Neural progenitor cell (in vitro differentiated cells): ENCODE measurements around the gene PRSS22. TPM values are rescaled to one million over a fixed set of nuclear protein-coding genes. Genes with fewer than 3 reads are reported as not detected.
A peak's percentile ranks its signal among the peaks of the same experiment; 100 is the strongest.

Experiments
- DNase-seq: peaks from one replicate; pipeline ENCODE4 v3.0.0-alpha.2; 2016; ENCODE audit warnings: low spot score
- H2AFZ ChIP-seq: fragments of 200-600 bp; sonication (generic); replicated peaks from 2 replicates; pipeline ENCODE4 v1.6.1; 2016; ENCODE audit warnings: antibody characterized with exemption
- H3F3A ChIP-seq: fragments of 200-600 bp; sonication (generic); 2 replicates; pipeline ENCODE4 v1.6.1; 2016; ENCODE audit warnings: antibody characterized with exemption, low read depth
- H3K27ac ChIP-seq: fragments of 200-600 bp; sonication (generic); 2 replicates; pipeline ENCODE4 v1.5.1; 2016; ENCODE audit warnings: mild to moderate bottlenecking
- H3K27me3 ChIP-seq: fragments of 200-600 bp; sonication (generic); 2 replicates; pipeline ENCODE4 v1.6.1; 2016; ENCODE audit warnings: mild to moderate bottlenecking, moderate library complexity
- H3K36me3 ChIP-seq: fragments of 200-600 bp; sonication (generic); 2 replicates; pipeline ENCODE4 v1.5.1; 2016
- H3K4me1 ChIP-seq: fragments of 200-600 bp; sonication (generic); 2 replicates; pipeline ENCODE4 v1.6.1; 2016; ENCODE audit warnings: mixed run types
- H3K4me2 ChIP-seq: fragments of 200-600 bp; sonication (generic); 2 replicates; pipeline ENCODE4 v1.6.1; 2016
- H3K4me3 ChIP-seq: fragments of 200-600 bp; sonication (generic); 2 replicates; pipeline ENCODE4 v1.5.1; 2016
- H3K79me2 ChIP-seq: fragments of 200-600 bp; sonication (generic); 2 replicates; pipeline ENCODE4 v1.6.1; 2016; ENCODE audit warnings: low read depth
- H3K9ac ChIP-seq: fragments of 200-600 bp; sonication (generic); 2 replicates; pipeline ENCODE4 v1.6.1; 2016
- H3K9me3 ChIP-seq: fragments of 200-600 bp; sonication (generic); 2 replicates; pipeline ENCODE4 v1.5.1; 2016; ENCODE audit warnings: low read depth
- H4K20me1 ChIP-seq: fragments of 200-600 bp; sonication (generic); 2 replicates; pipeline ENCODE4 v1.6.1; 2016; ENCODE audit warnings: low read depth
- H3K27ac Mint-ChIP-seq: 3 replicates; pipeline ENCODE4 v1.8.0; 2021; ENCODE audit warnings: mixed read lengths
- H3K27me3 Mint-ChIP-seq: 2 replicates; pipeline ENCODE4 v1.8.0; 2022; ENCODE audit warnings: low read depth, mild to moderate bottlenecking, inconsistent platforms, moderate library complexity, mixed read lengths; ENCODE audit not compliant: insufficient read depth
- H3K36me3 Mint-ChIP-seq: 3 replicates; pipeline ENCODE4 v1.8.0; 2021; ENCODE audit warnings: mixed read lengths
- H3K4me1 Mint-ChIP-seq: 3 replicates; pipeline ENCODE4 v1.8.0; 2021; ENCODE audit warnings: mixed read lengths
- H3K4me3 Mint-ChIP-seq: 3 replicates; pipeline ENCODE4 v1.8.0; 2021; ENCODE audit warnings: mild to moderate bottlenecking, moderate library complexity, mixed read lengths
- H3K9me3 Mint-ChIP-seq: 3 replicates; pipeline ENCODE4 v1.8.0; 2020; ENCODE audit warnings: mixed read lengths
- EZH2 ChIP-seq: fragments of 200-600 bp; sonication (generic); IDR thresholded peaks from 2 replicates; pipeline ENCODE4 v1.6.1; 2017; ENCODE audit warnings: antibody characterized with exemption, mild to moderate bottlenecking, moderate library complexity
- EZH2phosphoT487 ChIP-seq: fragments of 200-600 bp; sonication (generic); IDR thresholded peaks from 2 replicates; pipeline ENCODE4 v1.6.1; 2017; ENCODE audit warnings: antibody characterized with exemption
- total RNA-seq: library from RNA; depleted of rRNA; stranded (reverse); fragments of >200 nt; gene quantifications from 2 replicates; pipeline ENCODE4 v1.2.3, GENCODE V29; 2015; ENCODE audit warnings: low replicate concordance
- TF ChIP-seq, protein P1 (sequence below): fragments of 200-600 bp; sonication (generic); IDR thresholded peaks from 2 replicates; pipeline ENCODE4 v1.5.1; 2017; ENCODE audit warnings: antibody characterized with exemption, mild to moderate bottlenecking

Gene PRSS22
- total RNA-seq, 1 donor from 2014 or later = not detected

DNA sequence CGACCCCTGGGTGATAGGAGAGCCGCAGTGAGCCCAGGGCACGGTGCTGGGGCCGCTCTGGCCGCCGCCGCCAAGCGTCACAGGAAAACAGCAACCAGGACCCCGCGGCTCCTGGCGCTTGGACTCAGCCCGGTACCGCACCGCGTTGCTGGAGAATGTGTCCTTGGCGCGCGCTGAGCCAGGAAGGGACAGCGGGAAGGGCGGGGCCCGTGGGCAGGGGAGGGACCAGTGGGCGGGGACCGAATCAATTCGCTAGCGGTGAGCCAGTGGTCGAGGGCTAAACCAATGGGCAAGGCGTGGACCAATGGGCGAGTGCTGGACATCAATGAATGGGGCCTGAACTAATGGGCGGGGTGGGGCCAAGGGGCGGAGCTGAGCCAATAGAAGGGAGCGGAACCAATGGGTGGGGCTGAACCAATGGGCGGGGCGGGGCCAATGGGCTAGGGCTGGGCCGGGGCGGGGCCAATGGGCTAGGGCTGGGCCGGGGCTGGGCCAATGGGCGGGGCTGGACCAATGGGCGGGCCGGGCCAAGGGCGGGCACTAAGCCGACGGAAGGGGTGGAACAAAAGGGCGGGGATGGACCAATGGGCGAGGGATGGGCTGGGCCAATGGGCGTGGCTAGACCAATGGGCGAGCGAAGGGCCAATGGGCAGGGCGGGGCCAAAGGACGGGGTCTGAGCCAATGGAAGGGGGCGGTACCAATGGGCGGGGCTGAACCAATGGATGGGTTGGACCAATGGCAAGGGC lies 47.4 kb upstream of the PRSS22 start:
- peak overlapping the region; percentile 77 for H3K4me3 ChIP-seq
- peaks cover 24% of the 10 kb centered on the region for H3F3A ChIP-seq
- H3K4me3 Mint-ChIP-seq = peak overlapping the region; percentile 98
- H3K36me3 ChIP-seq = no peaks in the 10 kb centered on the region
- no peak overlapping the region for H3K27ac ChIP-seq
- H3K27me3 Mint-ChIP-seq = peaks cover 8% of the 10 kb centered on the region
- peak overlapping the region; percentile 56 for H3K9ac ChIP-seq
- no peaks in the 10 kb centered on the region for H4K20me1 ChIP-seq
- peak; percentile 98 for DNase-seq
- no peaks in the 10 kb centered on the region for H3K9me3 Mint-ChIP-seq
- no peaks in the 10 kb centered on the region for H3K9me3 ChIP-seq
- H3K4me2 ChIP-seq = peak overlapping the region; percentile 88
- TF ChIP-seq, protein P1, sequence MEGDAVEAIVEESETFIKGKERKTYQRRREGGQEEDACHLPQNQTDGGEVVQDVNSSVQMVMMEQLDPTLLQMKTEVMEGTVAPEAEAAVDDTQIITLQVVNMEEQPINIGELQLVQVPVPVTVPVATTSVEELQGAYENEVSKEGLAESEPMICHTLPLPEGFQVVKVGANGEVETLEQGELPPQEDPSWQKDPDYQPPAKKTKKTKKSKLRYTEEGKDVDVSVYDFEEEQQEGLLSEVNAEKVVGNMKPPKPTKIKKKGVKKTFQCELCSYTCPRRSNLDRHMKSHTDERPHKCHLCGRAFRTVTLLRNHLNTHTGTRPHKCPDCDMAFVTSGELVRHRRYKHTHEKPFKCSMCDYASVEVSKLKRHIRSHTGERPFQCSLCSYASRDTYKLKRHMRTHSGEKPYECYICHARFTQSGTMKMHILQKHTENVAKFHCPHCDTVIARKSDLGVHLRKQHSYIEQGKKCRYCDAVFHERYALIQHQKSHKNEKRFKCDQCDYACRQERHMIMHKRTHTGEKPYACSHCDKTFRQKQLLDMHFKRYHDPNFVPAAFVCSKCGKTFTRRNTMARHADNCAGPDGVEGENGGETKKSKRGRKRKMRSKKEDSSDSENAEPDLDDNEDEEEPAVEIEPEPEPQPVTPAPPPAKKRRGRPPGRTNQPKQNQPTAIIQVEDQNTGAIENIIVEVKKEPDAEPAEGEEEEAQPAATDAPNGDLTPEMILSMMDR = no peak
- no peak for TF ChIP-seq EZH2
- TF ChIP-seq EZH2phosphoT487 = no peak
- no peaks in the 10 kb centered on the region for H3K79me2 ChIP-seq
- peaks cover 18% of the 10 kb centered on the region for H3K4me1 Mint-ChIP-seq
- H2AFZ ChIP-seq = no peak overlapping the region
- peak overlapping the region; percentile 14 for H3K27ac Mint-ChIP-seq
- H3K36me3 Mint-ChIP-seq = no peaks in the 10 kb centered on the region
- peaks cover 6% of the 10 kb centered on the region for H3K27me3 ChIP-seq
- H3K4me1 ChIP-seq = no peaks in the 10 kb centered on the region

DNA sequence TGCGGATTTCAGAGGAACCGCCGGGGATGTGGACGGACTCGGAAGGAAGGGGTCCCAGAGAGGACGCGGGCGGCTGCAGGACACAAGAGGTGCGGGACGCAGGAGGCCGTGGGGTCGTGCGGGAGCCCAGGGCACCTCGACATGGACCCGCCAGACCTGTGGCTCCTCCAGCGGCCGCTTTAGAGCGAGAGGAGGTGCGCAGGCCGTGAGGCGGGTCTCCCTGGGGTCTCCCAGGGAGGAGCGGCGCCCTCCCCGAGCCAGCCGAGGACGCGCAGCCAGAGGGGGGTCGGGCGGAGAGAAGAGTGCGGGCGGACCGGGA lies 46.9 kb upstream of the PRSS22 start:
- Histone ChIP-seq H3K4me1 (no peaks in the 10 kb centered on the region), H4K20me1 (no peaks in the 10 kb centered on the region), H3K36me3 (no peaks in the 10 kb centered on the region), H2AFZ (no peak overlapping the region), H3K27ac (no peak overlapping the region), H3K9ac (peak overlapping the region; percentile 56), H3K79me2 (no peaks in the 10 kb centered on the region), H3F3A (peaks cover 22% of the 10 kb centered on the region), H3K4me2 (peak overlapping the region; percentile 88), H3K4me3 (peak overlapping the region; percentile 77), H3K27me3 (peaks cover 1% of the 10 kb centered on the region), H3K9me3 (no peaks in the 10 kb centered on the region)
- H3K9me3 Mint-ChIP-seq = no peaks in the 10 kb centered on the region
- no peak for DNase-seq
- H3K27ac Mint-ChIP-seq = peak overlapping the region; percentile 87
- H3K4me1 Mint-ChIP-seq = peaks cover 18% of the 10 kb centered on the region
- H3K36me3 Mint-ChIP-seq = no peaks in the 10 kb centered on the region
- H3K4me3 Mint-ChIP-seq = peak overlapping the region; percentile 98
- peaks cover 8% of the 10 kb centered on the region for H3K27me3 Mint-ChIP-seq
- TF ChIP-seq EZH2phosphoT487 = no peak
- no peak for TF ChIP-seq EZH2
- TF ChIP-seq, protein P1 = no peak

DNA sequence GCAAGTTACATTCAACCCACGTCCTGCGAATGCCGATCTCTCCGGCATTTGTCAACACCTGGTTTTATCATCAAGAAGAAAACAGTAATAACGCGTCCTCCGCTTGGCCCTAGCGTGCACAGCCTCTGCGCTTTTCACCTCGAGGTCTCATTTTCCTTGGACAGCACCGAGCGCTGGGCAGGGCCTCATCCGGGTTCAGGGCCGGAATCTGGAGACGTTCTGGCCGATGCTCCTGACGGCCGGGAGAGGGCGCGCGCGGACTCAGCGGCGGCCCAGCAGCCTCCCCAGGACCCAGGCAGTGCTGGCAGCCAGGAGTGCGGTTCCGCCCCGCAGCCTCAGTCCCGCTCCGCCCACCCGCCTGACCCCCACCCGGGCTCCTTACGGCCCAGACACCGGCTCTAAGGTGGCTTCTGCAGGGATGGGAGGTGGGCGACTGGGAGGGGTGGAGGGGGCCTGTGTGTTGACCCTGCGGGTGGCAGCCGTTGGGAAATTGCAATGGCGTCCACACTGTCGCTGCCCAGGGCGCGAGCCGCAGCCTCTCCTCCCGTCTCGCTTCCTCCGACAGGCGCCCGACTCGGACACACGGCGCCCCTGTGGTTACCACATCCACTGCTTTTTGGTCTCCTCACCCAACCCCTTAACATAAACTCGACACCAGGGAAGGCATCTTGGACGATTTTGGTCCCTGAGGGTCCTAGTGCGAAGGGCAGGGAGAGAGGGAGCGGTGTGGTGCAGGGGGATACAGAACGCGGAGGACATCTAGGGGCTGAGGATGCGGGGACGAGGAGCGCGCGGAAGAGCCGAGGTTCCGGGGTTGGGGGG lies 46.3 kb upstream of the PRSS22 start:
- Mint-ChIP-seq H3K27ac (peak overlapping the region; percentile 87), H3K4me3 (peak overlapping the region; percentile 98), H3K9me3 (no peaks in the 10 kb centered on the region), H3K27me3 (peaks cover 8% of the 10 kb centered on the region), H3K4me1 (peaks cover 18% of the 10 kb centered on the region), H3K36me3 (no peaks in the 10 kb centered on the region)
- H3K4me2 ChIP-seq = peak overlapping the region; percentile 88
- peak overlapping the region; percentile 74 for H2AFZ ChIP-seq
- H4K20me1 ChIP-seq = no peaks in the 10 kb centered on the region
- peak overlapping the region; percentile 77 for H3K4me3 ChIP-seq
- peak; percentile 91 for DNase-seq
- H3K27me3 ChIP-seq = no peaks in the 10 kb centered on the region
- H3K27ac ChIP-seq = no peak overlapping the region
- TF ChIP-seq, protein P1 = peak; percentile 86
- TF ChIP-seq EZH2phosphoT487 (no peak), EZH2 (no peak)
- no peaks in the 10 kb centered on the region for H3K79me2 ChIP-seq
- H3K9ac ChIP-seq = peak overlapping the region; percentile 56
- H3K36me3 ChIP-seq = no peaks in the 10 kb centered on the region
- no peaks in the 10 kb centered on the region for H3K9me3 ChIP-seq
- H3F3A ChIP-seq = peaks cover 22% of the 10 kb centered on the region
- H3K4me1 ChIP-seq = no peaks in the 10 kb centered on the region
